HG03442 (cell line): ENCODE data around the gene C11orf91.
A peak's percentile ranks its signal among the peaks of the same experiment; 100 is the strongest.
"Not testable (repeated sequence)": the region's sequence is repeated elsewhere in the genome, so short reads cannot be mapped to it uniquely, and the experiment has no call there.

Experiments used
- ATAC-seq: cut with Tn5 transposase; IDR thresholded peaks from one replicate; pipeline ENCODE4 v1.9.1; 2021; ENCODE audit warnings: mild to moderate bottlenecking, moderate library complexity; ENCODE audit not compliant: unreplicated experiment

C11orf91 gene

DNA sequence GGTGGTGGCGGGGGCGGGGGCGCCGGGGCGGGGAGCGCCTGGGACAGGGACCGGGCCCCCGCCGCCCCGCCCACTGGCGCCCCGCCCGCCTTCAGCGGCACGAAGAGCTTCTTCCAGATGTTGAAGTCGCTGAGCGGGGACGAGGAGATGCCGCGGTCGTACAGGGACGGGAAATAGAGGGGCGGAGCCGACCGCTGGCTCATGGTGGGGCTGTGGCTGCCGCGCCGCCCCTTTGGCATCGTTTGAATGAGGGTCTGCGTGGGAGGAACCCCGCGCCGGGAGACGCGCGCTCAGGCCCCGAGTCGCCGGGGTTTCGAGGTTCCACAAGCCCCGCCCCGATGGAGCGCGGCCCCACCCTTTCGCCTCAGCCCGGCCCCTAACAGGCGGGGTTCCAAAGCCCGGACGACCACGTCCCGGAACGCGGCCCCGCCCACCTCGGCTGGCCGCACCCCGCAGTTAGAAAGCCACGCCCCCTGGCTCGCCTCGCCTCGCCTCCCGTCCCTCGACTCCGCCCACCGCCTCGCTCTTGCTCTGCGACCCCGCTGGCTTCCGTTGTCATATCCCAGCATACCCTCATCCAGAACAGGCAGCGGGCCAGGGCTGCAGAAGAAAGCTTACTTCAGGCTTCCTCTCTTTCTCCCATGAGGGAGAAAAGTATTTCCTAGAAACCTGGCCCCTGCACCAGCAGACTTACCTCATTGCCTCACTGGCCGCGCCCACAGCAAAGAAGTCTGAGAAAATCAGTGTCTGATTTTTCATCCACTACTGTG is at the start of gene C11orf91:
Gene C11orf91, minus strand, starts transcription at position 325 of the 770 bp plus-strand sequence. Its CDS starts 86 bp downstream, at position 239.
- peak; percentile 92 for ATAC-seq

- no peak for ATAC-seq
Observed at GRCh38 chr11:33747979-33748378, 47.4 kb upstream of the C11orf91 start.

GRCh38 chr11:33743291-33743690 is 42.7 kb upstream of the C11orf91 start:
- no peak for ATAC-seq

GRCh38 chr11:33742249-33742851 is 41.7 kb upstream of the C11orf91 start:
- ATAC-seq = no peak

DNA sequence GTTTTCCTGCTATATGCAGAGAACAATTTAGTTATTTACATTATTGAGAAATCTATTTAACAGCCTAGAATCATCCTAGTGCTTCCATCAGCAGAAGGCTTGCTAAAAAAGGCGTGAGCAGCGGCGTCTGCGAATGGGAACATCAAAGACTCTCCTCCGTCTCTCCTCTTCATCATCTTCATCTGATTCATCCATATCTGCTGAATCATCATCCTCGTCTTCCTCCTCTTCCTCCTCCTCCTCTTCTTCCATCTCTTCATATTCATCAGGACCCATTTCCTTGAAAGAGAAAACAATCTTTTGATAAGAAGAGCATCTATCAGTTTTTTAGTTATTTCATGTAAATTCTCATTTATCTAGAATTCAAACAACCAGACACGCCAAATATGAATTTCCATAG is 41.2 kb upstream of the C11orf91 start:
- no peak for ATAC-seq

DNA sequence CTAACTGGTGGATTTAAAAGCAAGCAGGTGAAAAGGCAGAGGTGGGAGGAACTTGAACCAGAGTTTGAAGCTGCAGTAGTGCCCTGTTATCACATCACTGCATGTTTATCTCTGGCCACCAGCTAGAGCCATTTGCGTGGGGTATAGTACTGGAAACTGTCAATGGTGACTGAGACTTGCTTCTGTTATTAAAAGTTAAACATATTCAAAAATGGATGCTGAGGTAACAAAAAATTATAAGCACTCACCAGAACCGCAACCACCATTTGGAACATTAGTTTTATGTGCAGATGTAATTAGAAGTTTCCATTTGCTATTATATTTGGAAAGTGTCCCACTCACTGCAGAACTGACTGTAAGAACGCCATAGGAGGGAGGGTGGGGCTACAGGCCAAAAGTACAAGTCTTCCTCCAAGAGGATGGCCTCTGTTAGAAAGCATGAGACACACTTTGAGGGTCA is 36.8 kb upstream of the C11orf91 start:
- no peak for ATAC-seq

DNA sequence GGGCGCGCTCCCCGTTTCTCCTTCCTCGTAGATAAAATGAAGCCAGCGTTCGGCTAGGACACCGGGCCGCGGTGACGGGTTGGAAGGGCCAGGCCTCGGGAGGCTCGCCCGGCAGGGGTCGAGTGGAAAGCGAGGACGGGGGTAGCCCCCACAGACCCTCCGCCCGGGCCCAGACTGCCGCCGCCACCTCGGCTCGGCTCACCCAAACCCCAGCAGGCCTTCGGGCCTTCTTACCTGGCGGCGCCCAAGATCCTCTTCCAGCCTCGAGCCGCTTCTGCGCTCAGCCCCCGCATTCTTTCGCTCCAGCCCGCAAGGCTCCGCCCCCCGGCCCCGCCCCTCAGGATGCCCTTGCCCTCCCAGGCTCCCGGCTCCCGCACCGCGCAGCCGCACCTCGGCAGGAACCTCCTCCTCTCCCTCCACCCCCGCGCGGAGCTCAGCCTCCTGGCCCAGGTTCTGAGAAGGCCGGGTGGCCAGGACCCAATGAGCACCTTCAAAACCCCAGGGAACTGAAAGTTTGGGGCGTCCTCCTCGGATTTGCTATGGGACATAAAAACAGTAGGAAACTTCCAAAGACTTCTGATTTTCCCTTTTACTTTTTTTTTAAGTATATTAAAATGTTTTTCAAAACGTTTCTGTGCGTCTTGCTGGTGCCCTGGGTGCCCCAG is 35.7 kb upstream of the C11orf91 start, which contains the start of gene CD59:
Gene CD59, minus strand, starts transcription at position 276 of the 665 bp plus-strand sequence. CDS start 13,978 bp downstream, outside the sequence.
- ATAC-seq = peak; percentile 71

DNA sequence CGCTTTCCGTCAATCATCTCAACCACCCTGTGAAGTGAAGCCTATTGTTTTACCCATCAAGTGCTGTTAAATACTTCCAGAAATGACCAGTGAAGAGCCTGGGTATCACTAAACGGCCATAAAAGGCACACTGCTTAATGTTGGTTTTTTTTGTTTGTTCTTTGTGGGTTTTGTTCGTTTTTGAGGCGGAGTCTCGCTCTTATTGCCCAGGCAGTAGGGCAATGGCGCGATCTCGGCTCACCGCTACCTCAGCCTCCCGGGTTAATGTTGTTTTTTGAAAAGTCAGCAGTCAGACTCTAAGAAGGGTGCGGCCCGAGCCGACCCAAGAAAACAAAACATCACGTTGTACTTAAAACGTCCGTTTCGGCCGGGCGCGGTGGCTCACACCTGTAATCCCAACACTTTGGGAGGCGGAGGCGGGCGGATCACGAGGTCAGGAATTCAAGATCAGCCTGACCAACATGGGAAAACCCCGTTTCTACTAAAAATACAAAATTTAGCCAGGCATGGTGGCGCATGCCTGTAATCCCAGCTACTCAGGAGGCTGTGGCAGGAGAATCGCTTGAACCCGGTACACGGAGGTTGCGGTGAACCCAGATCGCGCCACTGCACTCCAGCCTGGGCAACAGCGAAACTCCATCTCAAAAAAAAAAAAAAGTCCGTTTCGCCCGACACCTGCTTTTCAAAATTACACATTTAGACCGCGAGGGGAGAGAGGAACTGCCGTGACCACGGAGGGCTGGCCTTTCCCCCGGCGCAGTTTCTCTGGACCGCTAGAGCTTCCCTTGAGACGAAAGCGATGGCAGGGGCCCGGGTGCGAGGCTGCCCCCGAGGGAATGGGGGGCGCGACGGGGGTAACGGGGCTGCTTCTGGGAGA is 34.9 kb upstream of the C11orf91 start:
- ATAC-seq = peak; percentile 40

DNA sequence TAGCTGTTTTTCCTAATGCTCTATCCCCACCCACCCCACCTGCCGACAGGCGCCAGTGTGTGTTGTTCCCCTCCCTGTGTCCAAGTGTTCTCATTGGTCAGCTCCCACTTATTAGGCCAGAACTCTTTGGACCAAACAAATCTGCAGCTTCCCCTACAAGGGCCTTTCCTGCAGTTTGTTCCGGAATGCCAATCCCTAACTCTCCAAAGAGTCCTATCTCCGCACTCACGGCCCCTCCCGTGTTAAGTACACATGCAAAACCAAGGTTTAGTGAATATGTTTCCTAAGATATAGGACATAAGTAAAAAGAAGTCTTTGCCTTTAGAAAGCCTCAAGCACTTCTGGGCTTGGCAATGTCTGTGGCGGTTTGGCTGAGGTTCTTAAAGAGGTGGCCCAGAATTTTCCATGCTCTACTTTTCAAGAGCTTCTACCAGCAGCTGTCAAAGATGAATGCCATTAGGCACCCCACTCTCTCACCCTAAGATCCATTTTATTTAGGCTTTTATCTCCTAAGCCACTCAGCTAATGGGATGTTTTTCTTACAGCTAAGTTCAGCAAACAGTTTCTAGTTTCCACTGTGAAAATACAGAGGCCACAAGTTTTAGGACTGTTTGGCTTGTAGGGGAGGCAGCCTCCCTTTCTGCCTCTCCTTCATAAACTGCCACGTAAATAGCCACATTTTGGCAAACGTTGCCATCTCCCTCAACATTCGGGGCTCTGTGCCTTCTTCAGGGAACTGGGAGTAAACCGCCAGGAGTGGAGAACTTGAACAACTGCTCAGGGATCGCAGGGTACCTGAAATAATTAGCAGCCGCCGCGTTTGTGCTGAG is 34.0 kb upstream of the C11orf91 start:
- ATAC-seq = no peak

DNA sequence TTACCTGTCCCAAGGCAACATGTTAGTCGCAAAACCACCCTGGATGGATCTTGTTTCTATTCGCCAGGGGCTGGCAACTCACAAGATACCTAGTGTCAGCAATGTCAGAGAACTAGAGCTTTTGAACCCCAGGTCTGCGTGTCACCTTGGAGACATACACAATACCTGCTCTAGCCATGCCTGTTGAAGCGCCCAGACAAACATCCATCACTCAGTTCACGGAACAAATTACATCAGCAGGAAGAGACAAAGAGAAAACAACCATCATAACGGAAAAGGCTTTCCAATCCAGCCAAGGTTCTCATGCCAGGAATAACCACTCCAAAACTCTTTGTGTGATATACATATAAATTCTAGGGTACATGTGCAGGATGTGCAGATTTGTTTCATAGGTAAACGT is 33.4 kb upstream of the C11orf91 start:
- ATAC-seq = no peak

DNA sequence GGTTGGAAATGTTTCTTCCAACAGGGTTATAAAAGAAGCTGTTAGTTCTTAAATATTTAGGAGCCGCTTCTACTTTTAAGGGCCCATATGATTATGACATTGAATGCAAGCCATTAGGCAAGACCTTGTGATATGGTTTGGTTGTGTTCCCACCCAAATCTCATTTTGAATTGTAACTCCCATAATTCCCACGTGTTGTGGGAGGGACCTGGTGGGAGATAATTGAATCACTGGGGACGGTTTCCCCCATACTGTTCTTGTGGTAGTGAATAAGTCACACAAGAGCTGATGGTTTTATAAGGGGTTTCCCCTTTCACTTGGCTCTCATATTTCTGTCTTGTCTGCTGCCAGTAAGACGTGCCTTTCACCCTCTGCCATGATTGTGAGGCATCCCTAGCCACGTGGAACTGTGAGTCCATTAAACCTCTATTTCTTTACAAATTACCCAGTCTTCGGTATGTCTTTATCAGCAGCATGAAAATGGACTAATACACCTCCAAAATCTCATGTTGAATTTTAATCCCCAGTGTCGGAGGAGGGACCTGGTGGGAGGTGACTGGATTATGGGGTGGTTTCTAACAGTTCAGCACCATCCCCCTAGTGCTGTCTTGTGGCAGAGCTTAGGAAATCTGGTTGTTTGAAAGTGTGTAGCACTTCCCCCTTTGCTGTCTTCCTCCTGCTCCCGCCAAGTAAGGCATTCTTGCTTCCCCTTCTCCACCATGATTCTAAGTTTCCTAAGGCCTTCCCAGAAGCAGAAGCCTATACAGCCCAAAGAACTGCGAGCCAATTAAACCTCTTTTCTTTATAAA is 31.3 kb upstream of the C11orf91 start:
- no peak for ATAC-seq

DNA sequence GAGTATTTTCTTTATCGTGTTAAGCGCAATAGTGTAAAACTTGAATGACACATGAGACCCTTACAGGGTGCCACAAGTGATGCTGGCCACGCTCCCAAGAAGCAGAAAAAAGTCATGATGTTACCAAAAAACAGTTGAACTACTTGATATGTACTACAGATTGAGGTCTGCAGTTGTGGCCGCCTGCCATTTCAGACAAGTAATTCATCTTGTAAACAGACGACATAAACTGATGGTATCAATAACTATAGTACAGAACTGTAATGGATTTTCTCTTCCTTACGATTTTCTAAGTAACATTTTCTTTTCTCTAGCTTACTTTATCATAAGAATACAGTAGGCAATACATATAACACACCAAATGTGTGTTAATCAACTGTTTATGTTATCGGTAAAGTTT is 30.1 kb upstream of the C11orf91 start:
- no peak for ATAC-seq

GRCh38 chr11:33729072-33729664 is 28.5 kb upstream of the C11orf91 start:
- not testable (repeated sequence) for ATAC-seq

DNA sequence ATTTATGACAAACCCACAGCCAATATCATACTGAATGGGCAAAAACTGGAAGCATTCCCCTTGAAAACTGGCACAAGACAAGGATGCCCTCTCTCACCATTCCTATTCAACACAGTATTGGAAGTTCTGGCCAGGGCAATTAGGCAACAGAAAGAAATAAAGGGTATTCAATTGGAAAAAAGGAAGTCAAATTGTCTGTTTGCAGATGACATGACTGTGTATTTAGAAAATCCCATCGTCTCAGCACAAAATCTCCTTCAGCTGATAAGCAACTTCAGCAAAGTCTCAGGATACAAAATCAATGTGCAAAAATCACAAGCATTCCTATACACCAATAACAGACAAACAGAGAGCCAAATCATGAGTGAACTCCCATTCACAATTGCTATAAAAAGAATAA is 26.9 kb upstream of the C11orf91 start:
- not testable (repeated sequence) for ATAC-seq

GRCh38 chr11:33725496-33725895 is 24.9 kb upstream of the C11orf91 start:
- ATAC-seq = no peak

DNA sequence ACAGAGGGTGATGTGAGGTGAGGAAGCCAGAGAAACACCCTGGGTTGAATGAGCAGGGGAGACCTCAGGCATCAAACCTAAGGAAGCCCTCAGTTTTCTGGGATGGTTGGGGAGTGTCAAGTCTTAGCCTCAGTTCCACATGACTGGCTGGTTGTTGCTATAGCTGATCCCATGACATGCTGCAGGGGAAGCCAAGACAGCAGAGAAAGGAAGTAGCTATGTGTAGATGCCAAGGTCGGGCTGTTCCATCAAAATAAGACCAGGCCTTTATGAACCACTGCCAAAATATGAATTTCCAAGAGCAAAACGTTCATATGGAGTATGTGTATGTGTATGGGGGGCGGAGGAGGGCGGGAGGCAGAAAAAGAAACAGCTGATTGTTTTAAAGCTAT is 24.0 kb upstream of the C11orf91 start:
- ATAC-seq = no peak

DNA sequence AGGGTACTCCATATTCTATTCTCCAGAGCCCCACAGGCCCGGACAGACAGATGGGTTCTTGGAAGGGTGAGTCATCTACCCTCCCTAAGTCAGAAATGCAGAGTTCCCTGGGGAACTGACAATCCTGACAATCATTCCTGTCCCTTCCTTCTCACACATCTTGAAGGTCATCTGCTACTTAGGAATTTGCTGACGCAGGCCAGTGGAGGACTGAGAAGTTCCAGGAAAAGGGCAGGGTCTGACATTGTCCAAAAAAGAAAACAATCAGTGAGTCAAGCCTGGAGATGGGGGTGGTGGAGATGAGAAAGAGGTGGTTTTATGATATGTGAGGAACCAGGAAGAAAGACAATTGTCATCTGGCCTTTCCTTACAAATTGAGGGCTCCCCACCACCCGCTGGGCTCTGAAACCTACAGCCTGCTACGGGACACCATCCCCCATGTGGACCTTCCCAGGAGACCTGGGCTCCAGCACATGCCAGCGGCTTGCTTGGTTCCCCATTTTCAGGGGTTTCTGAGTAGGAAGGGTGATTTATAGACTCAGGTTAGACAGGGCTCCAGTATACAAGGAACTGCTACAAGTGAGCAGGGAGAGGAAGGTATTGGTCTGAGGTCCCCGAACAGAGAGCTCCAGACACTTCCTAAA is 22.7 kb upstream of the C11orf91 start:
- peak; percentile 4 for ATAC-seq

DNA sequence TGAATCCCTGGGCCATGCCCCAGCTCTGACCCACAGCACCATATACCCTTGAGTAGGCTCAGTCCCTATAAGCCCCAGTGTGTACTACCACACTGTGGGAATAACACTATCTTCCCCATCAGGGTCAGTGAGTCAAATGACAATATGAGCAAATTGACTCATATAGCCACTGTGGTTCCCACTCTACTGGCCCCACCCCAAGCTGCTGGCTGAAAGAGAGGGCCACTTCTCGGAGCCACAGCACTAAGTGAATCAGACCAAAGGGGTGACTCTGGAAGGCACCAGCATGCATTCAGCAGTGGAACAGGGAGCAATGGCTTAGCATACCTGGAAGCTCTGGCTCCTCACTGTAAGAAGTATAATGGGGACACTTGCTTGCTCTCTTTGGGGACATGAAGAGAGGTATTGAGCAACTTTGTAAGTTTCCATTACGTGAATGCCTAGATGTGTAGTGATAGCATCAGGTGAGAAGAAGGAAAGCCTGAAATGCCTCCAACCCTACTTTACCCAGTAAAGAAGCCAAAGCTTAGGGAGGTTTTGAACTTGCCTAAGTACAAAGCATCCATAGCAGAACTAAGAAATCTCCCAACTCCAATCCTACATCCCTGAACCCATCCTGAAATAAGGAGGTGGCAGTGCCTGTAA is 22.1 kb upstream of the C11orf91 start:
- ATAC-seq = peak; percentile 89
